Stimulated activated CD8-positive, alpha-beta memory T cell treated with anti-CD3 and anti-CD28 coated beads, Interleukin-4, amount 100 ng/mL, for 1 hour (primary cell): ENCODE data around the gene PPP2R2D.

Experiments used
- DNase-seq, 2 donors: peaks; one replicate each; pipeline ENCODE4 v3.0.0-alpha.2; 2020; ENCODE audit warnings: low read depth in 2 of 2, low spot score in 1 of 2

PPP2R2D gene

GRCh38 chr10:131888186-131888604 lies 12.6 kb upstream of the PPP2R2D start:
- DNase-seq: no peak

- DNase-seq: no peak
These were observed 11.1 kb upstream of the PPP2R2D start for GRCh38 chr10:131889755-131890154.

GRCh38 chr10:131890276-131891195 lies 10.3 kb upstream of the PPP2R2D start:
- DNase-seq: no peak

GRCh38 chr10:131891196-131891928 lies 9.4 kb upstream of the PPP2R2D start:
- DNase-seq: no peak

GRCh38 chr10:131891929-131892805 lies 8.6 kb upstream of the PPP2R2D start:
- DNase-seq: no peak

- DNase-seq: no peak
These were observed 7.8 kb upstream of the PPP2R2D start for GRCh38 chr10:131892806-131893675.

GRCh38 chr10:131895116-131895515 lies 5.7 kb upstream of the PPP2R2D start:
- DNase-seq: no peak

GRCh38 chr10:131896403-131896802 lies 4.4 kb upstream of the PPP2R2D start:
- no peak for DNase-seq

GRCh38 chr10:131897297-131897899 lies 3.4 kb upstream of the PPP2R2D start:
- no peak for DNase-seq

- no peak for DNase-seq
These were observed 2.7 kb upstream of the PPP2R2D start for GRCh38 chr10:131898061-131898460.

- DNase-seq: no peak
These were observed 2.1 kb upstream of the PPP2R2D start for GRCh38 chr10:131898713-131899112.

- no peak for DNase-seq
These were observed 1.6 kb upstream of the PPP2R2D start for GRCh38 chr10:131899116-131899690.

- DNase-seq: no peak
These were observed 986 bp upstream of the PPP2R2D start for GRCh38 chr10:131899695-131900349.

- DNase-seq: no peak
These were observed 497 bp downstream of the PPP2R2D start for GRCh38 chr10:131901181-131901829.

GRCh38 chr10:131902211-131902610 lies 1.4 kb downstream of the PPP2R2D start:
- DNase-seq: no peak

GRCh38 chr10:131902691-131903090 lies 1.9 kb downstream of the PPP2R2D start:
- no peak for DNase-seq

- no peak for DNase-seq
These were observed 4.4 kb downstream of the PPP2R2D start for GRCh38 chr10:131905267-131905571.

GRCh38 chr10:131905603-131906268 lies 4.9 kb downstream of the PPP2R2D start:
- DNase-seq: no peak
